Measurements from ENCODE around the gene ATP13A3.

Gene ATP13A3

DNA sequence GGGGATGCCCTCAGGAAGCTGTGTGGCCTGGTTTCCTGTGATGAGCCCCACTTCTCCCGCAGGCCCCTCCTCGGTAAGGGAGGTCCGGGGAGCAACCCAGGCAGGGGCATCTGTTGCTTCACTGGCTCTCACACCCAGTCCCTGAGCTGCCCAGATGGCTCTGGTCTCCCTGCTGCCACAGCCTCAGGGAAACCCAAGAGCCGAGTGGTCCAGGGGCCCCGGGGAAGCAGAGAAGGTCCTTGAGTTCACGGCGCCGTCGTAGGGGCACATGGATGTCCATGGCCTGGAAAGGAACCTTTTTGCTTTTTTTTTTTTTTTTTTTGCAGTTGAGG is 103.9 kb downstream of the ATP13A3 start:
- no peak overlapping the region for H3K4me3 Mint-ChIP-seq
- peaks cover 20% of the 10 kb centered on the region for H3K27me3 Mint-ChIP-seq
- no peaks in the 10 kb centered on the region for H3K36me3 Mint-ChIP-seq (ENCODE audit: low read depth)
- intact Hi-C loops (cut with micrococcal nuclease): no loop called here
- H3K9me3 Mint-ChIP-seq: no peaks in the 10 kb centered on the region
- H3K27ac Mint-ChIP-seq: no peak overlapping the region
- no peaks in the 10 kb centered on the region for H3K4me1 Mint-ChIP-seq (ENCODE audit: low read depth)

DNA sequence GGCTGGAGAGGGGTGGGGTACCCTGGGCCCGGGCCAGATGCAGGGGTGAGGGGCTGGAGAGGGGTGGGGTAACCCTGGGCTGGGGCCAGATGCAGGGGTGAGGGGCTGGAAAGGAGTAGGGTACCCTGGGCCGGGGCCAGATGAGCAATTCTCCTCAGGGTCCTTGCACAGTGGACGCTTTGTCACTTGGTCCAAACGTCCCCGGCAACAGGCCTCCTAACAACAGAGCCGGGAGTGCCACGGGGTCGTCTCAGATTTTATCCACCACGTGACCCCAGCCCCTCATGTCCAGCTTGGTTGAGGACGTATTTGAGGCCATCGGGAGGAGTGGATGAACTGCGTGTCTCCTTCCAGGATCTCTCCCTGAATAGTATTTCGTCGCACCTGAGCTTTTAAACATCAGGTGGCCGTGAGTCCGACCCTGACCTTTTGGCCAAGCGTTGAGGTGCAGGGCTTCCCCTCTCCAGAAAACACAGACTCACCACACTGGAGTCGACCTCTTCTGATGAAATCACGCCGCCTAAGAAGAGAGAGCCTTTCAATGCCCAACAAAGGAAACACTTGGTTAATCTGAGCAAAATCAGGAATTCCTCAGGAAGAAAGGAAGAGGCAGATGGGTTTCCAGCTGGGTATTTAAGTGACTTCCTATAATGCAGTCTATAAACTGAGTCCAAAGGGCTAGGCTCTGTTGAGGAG is 104.5 kb downstream of the ATP13A3 start:
- Mint-ChIP-seq H3K36me3 (ENCODE audit: low read depth) (no peaks in the 10 kb centered on the region), H3K27me3 (peaks cover 20% of the 10 kb centered on the region), H3K9me3 (no peaks in the 10 kb centered on the region), H3K4me1 (ENCODE audit: low read depth) (no peaks in the 10 kb centered on the region), H3K27ac (no peak overlapping the region), H3K4me3 (no peak overlapping the region)
- intact Hi-C loops (cut with micrococcal nuclease): no loop called here

GRCh38 chr3:194381460-194381875 is 105.3 kb downstream of the ATP13A3 start:
- Mint-ChIP-seq H3K36me3 (ENCODE audit: low read depth) (no peaks in the 10 kb centered on the region), H3K4me1 (ENCODE audit: low read depth) (no peaks in the 10 kb centered on the region), H3K4me3 (no peak overlapping the region), H3K27me3 (peaks cover 23% of the 10 kb centered on the region), H3K27ac (no peak overlapping the region), H3K9me3 (no peaks in the 10 kb centered on the region)
- intact Hi-C loops (cut with micrococcal nuclease): no loop called here

DNA sequence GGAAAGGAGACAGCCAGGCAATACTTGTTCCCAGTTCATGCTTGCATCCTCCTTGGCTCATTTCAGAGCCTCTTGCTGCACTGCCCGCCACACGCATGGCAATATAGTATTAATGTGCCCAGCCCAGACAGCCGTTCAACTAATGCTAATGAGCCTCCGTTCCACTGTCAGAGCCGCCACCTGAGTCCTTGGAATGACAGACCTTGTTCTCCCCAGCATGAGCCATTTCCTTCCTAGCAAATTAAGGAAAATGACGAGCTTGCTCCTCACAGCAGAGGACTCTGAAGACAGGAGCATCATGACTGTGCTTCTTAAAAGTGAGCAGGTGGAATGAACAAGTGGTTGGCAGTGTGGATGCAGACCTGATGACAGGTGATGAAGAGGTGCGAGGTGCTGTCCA is 106.5 kb downstream of the ATP13A3 start:
- no peaks in the 10 kb centered on the region for H3K9me3 Mint-ChIP-seq
- intact Hi-C loops (cut with micrococcal nuclease): no loop called here

DNA sequence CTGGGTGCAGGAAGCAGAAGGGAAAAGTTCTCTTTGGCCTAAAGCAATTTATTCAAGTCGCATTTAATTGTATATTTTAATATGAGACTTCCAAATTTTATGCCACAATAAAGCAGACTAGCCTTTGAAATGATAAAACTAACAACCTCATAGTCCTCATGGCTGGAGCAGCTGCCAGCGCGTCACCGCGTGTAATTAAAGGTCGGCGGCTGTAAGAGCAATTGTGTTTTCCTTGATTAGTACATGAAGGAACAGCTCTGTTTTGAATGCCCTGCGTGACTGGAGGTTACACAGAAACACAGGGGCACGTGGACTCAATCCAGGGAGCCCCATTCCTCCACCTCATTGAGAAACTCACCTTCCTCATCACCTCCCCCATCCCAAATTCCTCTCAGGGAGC is 107.2 kb downstream of the ATP13A3 start:
- Mint-ChIP-seq H3K9me3 (no peaks in the 10 kb centered on the region), H3K27ac (no peak overlapping the region), H3K4me1 (ENCODE audit: low read depth) (no peaks in the 10 kb centered on the region), H3K36me3 (ENCODE audit: low read depth) (no peaks in the 10 kb centered on the region), H3K27me3 (peaks cover 29% of the 10 kb centered on the region), H3K4me3 (no peak overlapping the region)
- intact Hi-C loops (cut with micrococcal nuclease): no loop called here

More for the DNA sequence above, 106.5 kb downstream of the ATP13A3 start:
- H3K27ac Mint-ChIP-seq: no peak overlapping the region
- H3K27me3 Mint-ChIP-seq: peaks cover 29% of the 10 kb centered on the region
- H3K4me1 Mint-ChIP-seq (ENCODE audit: low read depth): no peaks in the 10 kb centered on the region
- no peak overlapping the region for H3K4me3 Mint-ChIP-seq
- H3K36me3 Mint-ChIP-seq (ENCODE audit: low read depth): no peaks in the 10 kb centered on the region

DNA sequence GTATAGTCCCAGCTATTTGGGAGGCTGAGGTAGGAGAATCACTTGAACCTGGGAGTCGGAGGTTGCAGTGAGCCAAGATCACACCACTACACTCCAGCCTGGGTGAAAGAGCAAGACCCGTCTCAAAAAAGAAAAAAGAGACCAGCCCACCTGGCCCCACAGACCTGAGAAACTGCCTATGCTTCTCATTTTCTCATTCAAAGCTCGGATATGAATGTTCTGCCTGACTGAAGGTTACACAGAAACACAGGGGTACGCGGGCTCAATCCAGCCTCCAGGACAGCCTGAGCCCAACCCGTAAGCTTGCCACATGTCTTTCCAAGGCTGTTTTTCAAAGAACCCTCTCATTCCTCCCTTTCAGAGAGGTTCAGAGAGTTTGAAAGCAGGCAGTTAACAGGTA is 107.6 kb downstream of the ATP13A3 start:
- no peaks in the 10 kb centered on the region for H3K9me3 Mint-ChIP-seq
- peaks cover 28% of the 10 kb centered on the region for H3K27me3 Mint-ChIP-seq
- no peaks in the 10 kb centered on the region for H3K4me1 Mint-ChIP-seq (ENCODE audit: low read depth)
- no peak overlapping the region for H3K4me3 Mint-ChIP-seq
- intact Hi-C loops (cut with micrococcal nuclease): no loop called here
- no peaks in the 10 kb centered on the region for H3K36me3 Mint-ChIP-seq (ENCODE audit: low read depth)
- no peak overlapping the region for H3K27ac Mint-ChIP-seq

DNA sequence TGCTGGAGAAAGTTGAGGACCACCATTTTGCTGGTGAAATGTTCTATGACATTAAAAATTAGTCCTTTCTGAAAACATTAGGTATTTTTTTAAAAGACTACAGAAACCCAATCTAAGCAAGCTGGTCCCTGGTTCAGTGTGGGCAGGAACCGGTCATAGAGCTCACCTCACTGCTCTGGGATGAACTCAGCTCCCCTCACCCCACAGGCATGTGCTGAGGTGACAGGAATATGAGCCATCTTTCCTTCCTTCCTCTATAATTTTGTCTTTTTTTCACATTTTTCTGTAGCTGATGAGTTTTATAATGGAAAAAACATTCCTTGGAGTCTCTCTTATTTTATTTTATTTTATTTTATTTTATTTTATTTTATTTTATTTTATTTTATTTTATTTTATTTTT is 109.1 kb downstream of the ATP13A3 start:
- H3K36me3 Mint-ChIP-seq (ENCODE audit: low read depth): no peaks in the 10 kb centered on the region
- H3K27ac Mint-ChIP-seq: no peak overlapping the region
- H3K4me3 Mint-ChIP-seq: no peak overlapping the region
- H3K4me1 Mint-ChIP-seq (ENCODE audit: low read depth): no peaks in the 10 kb centered on the region
- intact Hi-C loops (cut with micrococcal nuclease): no loop called here
- peaks cover 24% of the 10 kb centered on the region for H3K27me3 Mint-ChIP-seq
- H3K9me3 Mint-ChIP-seq: no peaks in the 10 kb centered on the region

DNA sequence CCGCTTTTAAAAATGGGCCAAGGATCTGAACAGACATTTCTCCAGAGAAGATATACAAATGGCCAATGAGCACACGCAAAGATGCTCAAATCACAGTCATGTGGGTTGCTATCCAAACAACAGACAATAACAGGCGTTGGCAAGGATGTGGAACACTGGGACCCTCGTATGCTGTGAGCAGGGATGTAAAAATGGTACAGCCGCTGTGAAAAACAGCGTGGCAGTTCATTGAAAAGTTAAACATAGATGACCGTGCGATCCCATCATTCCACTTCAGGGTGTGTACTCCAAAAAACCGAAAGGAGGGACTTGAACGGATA is 110.6 kb downstream of the ATP13A3 start:
- peaks cover 28% of the 10 kb centered on the region for H3K27me3 Mint-ChIP-seq
- no peaks in the 10 kb centered on the region for H3K4me1 Mint-ChIP-seq (ENCODE audit: low read depth)
- intact Hi-C loops (cut with micrococcal nuclease): no loop called here
- H3K9me3 Mint-ChIP-seq: no peaks in the 10 kb centered on the region
- H3K27ac Mint-ChIP-seq: no peak overlapping the region
- H3K4me3 Mint-ChIP-seq: no peak overlapping the region
- H3K36me3 Mint-ChIP-seq (ENCODE audit: low read depth): no peaks in the 10 kb centered on the region

- Mint-ChIP-seq H3K27me3 (peaks cover 34% of the 10 kb centered on the region), H3K27ac (no peak overlapping the region), H3K4me3 (no peak overlapping the region), H3K36me3 (ENCODE audit: low read depth) (no peaks in the 10 kb centered on the region), H3K9me3 (no peaks in the 10 kb centered on the region), H3K4me1 (ENCODE audit: low read depth) (no peaks in the 10 kb centered on the region)
- intact Hi-C loops (cut with micrococcal nuclease): no loop called here
Measured at GRCh38 chr3:194375473-194376240, 111.1 kb downstream of the ATP13A3 start.

DNA sequence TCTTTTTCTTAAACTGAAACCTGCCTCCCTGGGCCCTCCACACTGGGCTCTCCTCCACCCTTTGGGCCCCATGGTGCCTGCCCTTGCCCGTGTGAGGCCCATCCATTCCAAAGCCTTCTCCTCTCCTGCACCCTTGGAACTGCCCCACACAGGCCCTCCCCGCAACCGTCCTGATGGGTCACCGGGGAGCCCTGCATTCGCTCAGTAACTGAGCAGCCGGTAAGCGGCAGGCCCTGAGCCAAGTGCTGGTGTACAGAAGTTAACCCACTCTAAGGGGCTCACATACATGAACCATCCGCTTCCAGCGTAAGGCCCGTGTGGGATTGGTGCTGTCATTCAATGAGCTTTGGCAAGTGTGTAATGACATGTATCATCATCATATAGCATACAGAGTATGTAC is 111.9 kb downstream of the ATP13A3 start:
- Mint-ChIP-seq H3K36me3 (ENCODE audit: low read depth) (no peaks in the 10 kb centered on the region), H3K9me3 (no peaks in the 10 kb centered on the region), H3K4me1 (ENCODE audit: low read depth) (no peaks in the 10 kb centered on the region), H3K4me3 (no peak overlapping the region), H3K27me3 (peaks cover 39% of the 10 kb centered on the region), H3K27ac (no peak overlapping the region)
- intact Hi-C loops (cut with micrococcal nuclease): no loop called here

- Mint-ChIP-seq H3K36me3 (ENCODE audit: low read depth) (no peaks in the 10 kb centered on the region), H3K27me3 (peaks cover 48% of the 10 kb centered on the region)
Measured at GRCh38 chr3:194373899-194374298, 112.9 kb downstream of the ATP13A3 start.

GRCh38 chr3:194373028-194373427 is 113.8 kb downstream of the ATP13A3 start:
- intact Hi-C loops (cut with micrococcal nuclease): no loop called here
- Mint-ChIP-seq H3K27ac (no peak overlapping the region), H3K27me3 (peaks cover 53% of the 10 kb centered on the region), H3K4me3 (no peak overlapping the region), H3K36me3 (ENCODE audit: low read depth) (no peaks in the 10 kb centered on the region), H3K4me1 (ENCODE audit: low read depth) (no peaks in the 10 kb centered on the region), H3K9me3 (no peaks in the 10 kb centered on the region)

More at GRCh38 chr3:194373899-194374298, 112.9 kb downstream of the ATP13A3 start:
- no peak overlapping the region for H3K27ac Mint-ChIP-seq
- H3K9me3 Mint-ChIP-seq: no peaks in the 10 kb centered on the region
- H3K4me1 Mint-ChIP-seq (ENCODE audit: low read depth): no peaks in the 10 kb centered on the region
- H3K4me3 Mint-ChIP-seq: no peak overlapping the region
- intact Hi-C loops (cut with micrococcal nuclease): no loop called here

GRCh38 chr3:194370753-194371152 is 116.0 kb downstream of the ATP13A3 start:
- H3K4me1 Mint-ChIP-seq (ENCODE audit: low read depth): no peaks in the 10 kb centered on the region
- no peak overlapping the region for H3K4me3 Mint-ChIP-seq
- H3K9me3 Mint-ChIP-seq: no peaks in the 10 kb centered on the region
- no peak overlapping the region for H3K27ac Mint-ChIP-seq
- intact Hi-C loops (cut with micrococcal nuclease): no loop called here
- H3K36me3 Mint-ChIP-seq (ENCODE audit: low read depth): no peaks in the 10 kb centered on the region
- peaks cover 44% of the 10 kb centered on the region for H3K27me3 Mint-ChIP-seq

- H3K36me3 Mint-ChIP-seq (ENCODE audit: low read depth): no peaks in the 10 kb centered on the region
- H3K27ac Mint-ChIP-seq: no peak within 1 kb of the TSS
- intact Hi-C loops (cut with micrococcal nuclease): no loop called here
- H3K9me3 Mint-ChIP-seq: no peaks in the 10 kb centered on the region
- H3K4me1 Mint-ChIP-seq (ENCODE audit: low read depth): no peaks in the 10 kb centered on the region
- H3K27me3 Mint-ChIP-seq: peaks cover 36% of the 10 kb centered on the region
- H3K4me3 Mint-ChIP-seq: no peak within 1 kb of the TSS
Measured at GRCh38 chr3:194369522-194370279, 117.1 kb downstream of the ATP13A3 start, which contains the start of gene LRRC15. TSS of gene LRRC15 (minus strand) at chr3:194369743. CDS start at chr3:194361043, 8,700 bp downstream.
